ENCODE data around the gene STARD10.

GRCh38 chr11:72807792-72808191 lies 13.9 kb upstream of the STARD10 start:
- TF ChIP-seq CTCF (IDR thresholded peaks at IDR 0.05): no peak
- TF ChIP-seq EP300 (IDR thresholded peaks at IDR 0.05): no peak
- TF ChIP-seq POLR2A (IDR thresholded peaks at IDR 0.05): no peak
